Esophagus squamous epithelium (tissue), 5 donors: Measurements from ENCODE around the gene OR2AT4. TPM values are rescaled to one million over a fixed set of nuclear protein-coding genes. Genes with fewer than 3 reads are reported as not detected.

ENCODE experiments used
- DNase-seq: peaks from one replicate; lab custom pipeline; 2025; lab: John Stamatoyannopoulos, UW
- H3K27ac ChIP-seq, 4 donors: fragments of 200-600 bp; sonication (generic); one replicate each; pipeline ENCODE4 v1.5.1; 2016 to 2019; ENCODE audit warnings: mild to moderate bottlenecking in 1 of 4
- H3K27me3 ChIP-seq, 4 donors: fragments of 200-600 bp; sonication (generic); 1 replicate in 3 of 4; 2 replicates in 1 of 4; pipeline versions ENCODE4 v1.5.1 to v1.6.0; 2017 to 2021; ENCODE audit warnings: antibody characterized with exemption in 1 of 4
- H3K36me3 ChIP-seq, 3 donors: fragments of 200-600 bp; sonication (generic); one replicate each; pipeline ENCODE4 v1.5.1; 2016 to 2019
- H3K4me1 ChIP-seq, 3 donors: fragments of 200-600 bp; sonication (generic); one replicate each; pipeline ENCODE4 v1.5.1; 2017 to 2019
- H3K4me3 ChIP-seq, 4 donors: fragments of 200-600 bp; sonication (generic); 1 replicate in 3 of 4; 2 replicates in 1 of 4; pipeline ENCODE4 v1.5.1; 2016 to 2019; ENCODE audit warnings: mild to moderate bottlenecking in 2 of 4, moderate library complexity in 1 of 4
- H3K9me3 ChIP-seq, 3 donors: fragments of 200-600 bp; sonication (generic); one replicate each; pipeline ENCODE4 v1.5.1; 2016 to 2019
- CTCF ChIP-seq, 6 experiments: fragments of 450-650 bp in 4 of 6; fragments of 200-600 bp in 2 of 6; sonication (generic) in 2 of 6; IDR thresholded peaks; one replicate each; pipeline ENCODE4 v1.5.1; 2016 to 2019; ENCODE audit warnings: antibody characterized with exemption in 6 of 6, mild to moderate bottlenecking in 4 of 6, moderate library complexity in 4 of 6
- POLR2A ChIP-seq, 4 donors: fragments of 450-650 bp; IDR thresholded peaks; one replicate each; pipeline ENCODE4 v1.6.1; 2017; ENCODE audit warnings: antibody characterized with exemption in 4 of 4, mild to moderate bottlenecking in 4 of 4, moderate library complexity in 3 of 4
- WGBS, 2 donors: methylation state at CpG; one replicate each; pipeline ENCODE4 v1.1.5; 2018; 5-methylcytosine and 5-hydroxymethylcytosine counted together
- intact Hi-C: fragments of 100-400 bp; cut with DNase I; formaldehyde crosslinking; loops from one replicate; pipeline ENCODE4 v1.15.0; 2022
- total RNA-seq, 4 donors: library from RNA; depleted of rRNA; stranded (reverse); fragments of >200 nt; gene quantifications; one replicate each; pipeline ENCODE4 v1.1.0, GENCODE V29; 2016
- donor health status: DM: yes; HTN: yes; CAD: no.

Gene OR2AT4
- total RNA-seq, 4 donors from 2014 or later: not detected

GRCh38 chr11:75035256-75035655, 61.4 kb downstream of the OR2AT4 start:
- peaks cover 0 to 4% (median 0%) of the 10 kb centered on the region in 3 donors for H3K4me1 ChIP-seq
- no peak overlapping the region for H3K4me3 ChIP-seq
- intact Hi-C loops: no loop called here
- H3K9me3 ChIP-seq: no peaks in the 10 kb centered on the region
- no peaks in the 10 kb centered on the region for H3K36me3 ChIP-seq
- no peak for DNase-seq
- H3K27ac ChIP-seq: no peak overlapping the region
- peaks cover 0 to 3% (median 0%) of the 10 kb centered on the region in 4 donors for H3K27me3 ChIP-seq
- 78 to 82% methylated on average over 5 of the region's 5 CpGs for whole genome bisulfite sequencing, 2 donors
- TF ChIP-seq POLR2A (IDR thresholded peaks at IDR 0.05) (no peak), CTCF (IDR thresholded peaks at IDR 0.05) (no peak)

GRCh38 chr11:75033916-75034315, 62.8 kb downstream of the OR2AT4 start:
- WGBS, 2 donors: 78 to 95% methylated on average over 3 of the region's 3 CpGs
- Histone ChIP-seq H3K36me3 (no peaks in the 10 kb centered on the region), H3K4me1 (peaks cover 0 to 4% (median 0%) of the 10 kb centered on the region in 3 donors), H3K9me3 (no peaks in the 10 kb centered on the region), H3K27ac (no peak overlapping the region), H3K27me3 (peaks cover 0 to 5% (median 0%) of the 10 kb centered on the region in 4 donors), H3K4me3 (no peak overlapping the region)
- DNase-seq: no peak
- TF ChIP-seq POLR2A (IDR thresholded peaks at IDR 0.05) (no peak), CTCF (IDR thresholded peaks at IDR 0.05) (no peak)
- intact Hi-C loops: loop anchor here (5.0 kb wide), 1 partner anchor 107 kb away; no protein-coding TSS in a partner anchor

- Histone ChIP-seq H3K27ac (no peak overlapping the region), H3K27me3 (peaks cover 0 to 5% (median 0%) of the 10 kb centered on the region in 4 donors), H3K9me3 (no peaks in the 10 kb centered on the region), H3K36me3 (no peaks in the 10 kb centered on the region), H3K4me1 (peaks cover 0 to 4% (median 0%) of the 10 kb centered on the region in 3 donors), H3K4me3 (no peak overlapping the region)
- DNase-seq: no peak
- 83% methylated on average over 2 of the region's 3 CpGs; no CpG with 5 or more reads in 1 of the 2 donors for WGBS, 2 donors
- intact Hi-C loops: loop anchor here (5.0 kb wide), 1 partner anchor 105 kb away; no protein-coding TSS in a partner anchor
- TF ChIP-seq POLR2A (IDR thresholded peaks at IDR 0.05): no peak
These were observed 64.1 kb downstream of the OR2AT4 start for GRCh38 chr11:75032550-75032935.

- Histone ChIP-seq H3K9me3 (no peaks in the 10 kb centered on the region), H3K27ac (no peak overlapping the region), H3K27me3 (peaks cover 0 to 5% (median 0%) of the 10 kb centered on the region in 4 donors), H3K4me1 (peaks cover 0 to 4% (median 0%) of the 10 kb centered on the region in 3 donors), H3K4me3 (no peak overlapping the region), H3K36me3 (no peaks in the 10 kb centered on the region)
- TF ChIP-seq POLR2A (IDR thresholded peaks at IDR 0.05) (no peak), CTCF (IDR thresholded peaks at IDR 0.05) (peak; percentile 40 to 72 (median 57))
- no peak for DNase-seq
- 66% methylated on average over 6 of the region's 8 CpGs; no CpG with 5 or more reads in 1 of the 2 donors for WGBS, 2 donors
- intact Hi-C loops: loop anchor here (5.0 kb wide), 1 partner anchor 105 kb away; no protein-coding TSS in a partner anchor
These were observed 64.7 kb downstream of the OR2AT4 start for GRCh38 chr11:75031771-75032549.

Other genes starting within 250 kb of the OR2AT4 start
- 10 to 100 TPM in 2 of 4 donors, 1 to 10 TPM in 1, under 1 TPM in 1; 0.45 to 19.5 (median 9.1) TPM for gene XRRA1, start 147.8 kb downstream of the OR2AT4 start, total RNA-seq
- gene SPCS2, start 147.6 kb downstream of the OR2AT4 start, total RNA-seq: 10 to 100 TPM; 40.7 to 62.8 (median 53.6) TPM
- 1 to 10 TPM in 3 of 4 donors, under 1 TPM in 1; 0.99 to 5.5 (median 4.2) TPM for gene NEU3, start 107.9 kb downstream of the OR2AT4 start, total RNA-seq
- gene SLCO2B1, start 54.2 kb upstream of the OR2AT4 start, total RNA-seq: 10 to 100 TPM in 3 of 4 donors, 1 to 10 TPM in 1; 3.6 to 35.7 (median 16.1) TPM
- under 1 TPM in 1 of 4 donors, not detected in 3; 0.09 TPM for gene TPBGL, start 143.9 kb upstream of the OR2AT4 start, total RNA-seq